PC-9 (cell line): Measurements from ENCODE around the gene METTL16. TPM values are rescaled to one million over a fixed set of nuclear protein-coding genes. Genes with fewer than 3 reads are reported as not detected.

ENCODE experiments used
- BruUV-seq: library from RNA; stranded (reverse); fragments of 400-500 nt; replicated peaks from 2 replicates; lab custom pipeline; 2021; lab: Mats Ljungman, UMichigan
- CTCF ChIA-PET: fragments of 300-600 bp; sonication (Branson Sonifier 250); formaldehyde crosslinking; loops from one replicate; lab custom pipeline; 2022; ENCODE audit warnings: antibody characterized with exemption; lab: Charles Lee
- POLR2A ChIA-PET: fragments of 300-600 bp; sonication (Branson Sonifier 250); formaldehyde crosslinking; loops from one replicate; lab custom pipeline; 2022; ENCODE audit warnings: antibody characterized with exemption; ENCODE audit not compliant: unreplicated experiment; lab: Charles Lee
- DNase-seq, 2 experiments: peaks; one replicate each; pipeline versions ENCODE4 v3.0.0 to v3.0.0-alpha.2; 2015 to 2022; ENCODE audit warnings: mixed read lengths in 1 of 2
- H2AFZ ChIP-seq: fragments of 200-600 bp; sonication (generic); 2 replicates; pipeline ENCODE4 v1.8.1; 2017; ENCODE audit warnings: antibody characterized with exemption
- H3F3A ChIP-seq: fragments of 200-600 bp; sonication (generic); 2 replicates; pipeline ENCODE4 v1.8.1; 2017; ENCODE audit warnings: antibody characterized with exemption, mild to moderate bottlenecking, low read depth; ENCODE audit not compliant: insufficient read depth
- H3K27ac ChIP-seq: fragments of 200-600 bp; sonication (generic); 2 replicates; pipeline ENCODE4 v1.6.1; 2016; ENCODE audit warnings: mixed run types
- H3K27me3 ChIP-seq: fragments of 200-600 bp; sonication (generic); 2 replicates; pipeline ENCODE4 v1.6.1; 2016; ENCODE audit warnings: low read depth, mixed run types; ENCODE audit not compliant: insufficient read depth
- H3K36me3 ChIP-seq: fragments of 200-600 bp; sonication (generic); 2 replicates; pipeline ENCODE4 v1.6.1; 2016; ENCODE audit warnings: low read depth, mixed run types
- H3K4me1 ChIP-seq: fragments of 200-600 bp; sonication (generic); replicated peaks from 2 replicates; pipeline ENCODE4 v1.6.1; 2016; ENCODE audit warnings: mixed run types; ENCODE audit not compliant: insufficient read depth
- H3K4me2 ChIP-seq: fragments of 200-600 bp; sonication (generic); 2 replicates; pipeline ENCODE4 v1.6.1; 2017; ENCODE audit warnings: mixed run types
- H3K4me3 ChIP-seq: fragments of 200-600 bp; sonication (generic); 2 replicates; pipeline ENCODE4 v1.6.1; 2016; ENCODE audit warnings: mixed run types
- H3K79me2 ChIP-seq: fragments of 200-600 bp; sonication (generic); 2 replicates; pipeline ENCODE4 v1.6.1; 2017; ENCODE audit warnings: low read depth, mixed run types
- H3K9me2 ChIP-seq: fragments of 200-600 bp; sonication (generic); 2 replicates; pipeline ENCODE4 v1.8.1; 2017; ENCODE audit warnings: mild to moderate bottlenecking; ENCODE audit not compliant: insufficient read depth
- H3K9me3 ChIP-seq: fragments of 200-600 bp; sonication (generic); 2 replicates; pipeline ENCODE4 v1.8.1; 2016; ENCODE audit warnings: low read depth; ENCODE audit not compliant: insufficient read depth
- H4K20me1 ChIP-seq: fragments of 200-600 bp; sonication (generic); 2 replicates; pipeline ENCODE4 v1.8.1; 2017; ENCODE audit not compliant: insufficient read depth
- EZH2 ChIP-seq: fragments of 200-600 bp; sonication (generic); IDR thresholded peaks from 2 replicates; pipeline ENCODE4 v1.8.0; 2017; ENCODE audit warnings: antibody characterized with exemption, low read depth
- intact Hi-C: fragments of 100-400 bp; cut with micrococcal nuclease; formaldehyde crosslinking; loops from one replicate; pipeline ENCODE4 v1.10.0; 2022; ENCODE audit not compliant: unreplicated experiment
- total RNA-seq: library from RNA; stranded (reverse); gene quantifications from 2 replicates; pipeline ENCODE4 v1.2.3, GENCODE V29; 2021
- TF ChIP-seq, protein P1 (sequence below): fragments of 200-600 bp; sonication (generic); conservative IDR thresholded peaks from 2 replicates; pipeline ENCODE4 v1.6.1; 2017; ENCODE audit warnings: mixed run types, antibody characterized with exemption, mild to moderate bottlenecking, moderate library complexity

The METTL16 gene
- total RNA-seq, 1 experiment from 2014 or later: 46.2 TPM

DNA sequence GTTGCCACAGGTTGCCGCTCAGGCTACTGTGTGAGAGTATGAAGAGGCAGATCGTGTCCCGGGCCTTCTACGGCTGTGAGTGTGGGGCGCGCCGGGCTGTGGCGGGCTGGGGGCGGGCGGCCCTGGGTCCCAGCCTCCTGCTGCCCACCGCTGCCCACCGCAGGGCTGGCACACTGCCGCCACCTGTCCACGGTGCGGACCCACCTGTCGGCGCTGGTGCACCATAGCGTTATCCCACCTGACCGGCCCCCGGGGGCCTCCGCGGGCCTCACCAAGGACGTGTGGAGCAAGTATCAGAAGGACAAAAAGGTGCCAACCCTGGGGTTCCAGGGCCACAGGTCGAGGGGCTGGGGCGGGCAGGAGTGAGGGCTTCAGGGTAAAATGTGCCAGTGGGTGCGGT is 139.5 kb downstream of the METTL16 start:
- Histone ChIP-seq H3K4me1 (no peaks in the 10 kb centered on the region), H3K27me3 (no peaks in the 10 kb centered on the region), H3K4me2 (no peak overlapping the region), H3K9me3 (no peaks in the 10 kb centered on the region), H4K20me1 (no peaks in the 10 kb centered on the region), H3K79me2 (no peaks in the 10 kb centered on the region), H3F3A (no peaks in the 10 kb centered on the region), H2AFZ (no peak overlapping the region), H3K36me3 (no peaks in the 10 kb centered on the region), H3K27ac (no peak overlapping the region), H3K4me3 (no peak overlapping the region), H3K9me2 (no peaks in the 10 kb centered on the region)
- ChIA-PET CTCF (no interaction called here), POLR2A (no interaction called here)
- no TSS peak for BruUV-seq
- DNase-seq: no peak
- TF ChIP-seq, protein P1, sequence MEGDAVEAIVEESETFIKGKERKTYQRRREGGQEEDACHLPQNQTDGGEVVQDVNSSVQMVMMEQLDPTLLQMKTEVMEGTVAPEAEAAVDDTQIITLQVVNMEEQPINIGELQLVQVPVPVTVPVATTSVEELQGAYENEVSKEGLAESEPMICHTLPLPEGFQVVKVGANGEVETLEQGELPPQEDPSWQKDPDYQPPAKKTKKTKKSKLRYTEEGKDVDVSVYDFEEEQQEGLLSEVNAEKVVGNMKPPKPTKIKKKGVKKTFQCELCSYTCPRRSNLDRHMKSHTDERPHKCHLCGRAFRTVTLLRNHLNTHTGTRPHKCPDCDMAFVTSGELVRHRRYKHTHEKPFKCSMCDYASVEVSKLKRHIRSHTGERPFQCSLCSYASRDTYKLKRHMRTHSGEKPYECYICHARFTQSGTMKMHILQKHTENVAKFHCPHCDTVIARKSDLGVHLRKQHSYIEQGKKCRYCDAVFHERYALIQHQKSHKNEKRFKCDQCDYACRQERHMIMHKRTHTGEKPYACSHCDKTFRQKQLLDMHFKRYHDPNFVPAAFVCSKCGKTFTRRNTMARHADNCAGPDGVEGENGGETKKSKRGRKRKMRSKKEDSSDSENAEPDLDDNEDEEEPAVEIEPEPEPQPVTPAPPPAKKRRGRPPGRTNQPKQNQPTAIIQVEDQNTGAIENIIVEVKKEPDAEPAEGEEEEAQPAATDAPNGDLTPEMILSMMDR: no peak
- no peak for TF ChIP-seq EZH2
- intact Hi-C loops: no loop called here

DNA sequence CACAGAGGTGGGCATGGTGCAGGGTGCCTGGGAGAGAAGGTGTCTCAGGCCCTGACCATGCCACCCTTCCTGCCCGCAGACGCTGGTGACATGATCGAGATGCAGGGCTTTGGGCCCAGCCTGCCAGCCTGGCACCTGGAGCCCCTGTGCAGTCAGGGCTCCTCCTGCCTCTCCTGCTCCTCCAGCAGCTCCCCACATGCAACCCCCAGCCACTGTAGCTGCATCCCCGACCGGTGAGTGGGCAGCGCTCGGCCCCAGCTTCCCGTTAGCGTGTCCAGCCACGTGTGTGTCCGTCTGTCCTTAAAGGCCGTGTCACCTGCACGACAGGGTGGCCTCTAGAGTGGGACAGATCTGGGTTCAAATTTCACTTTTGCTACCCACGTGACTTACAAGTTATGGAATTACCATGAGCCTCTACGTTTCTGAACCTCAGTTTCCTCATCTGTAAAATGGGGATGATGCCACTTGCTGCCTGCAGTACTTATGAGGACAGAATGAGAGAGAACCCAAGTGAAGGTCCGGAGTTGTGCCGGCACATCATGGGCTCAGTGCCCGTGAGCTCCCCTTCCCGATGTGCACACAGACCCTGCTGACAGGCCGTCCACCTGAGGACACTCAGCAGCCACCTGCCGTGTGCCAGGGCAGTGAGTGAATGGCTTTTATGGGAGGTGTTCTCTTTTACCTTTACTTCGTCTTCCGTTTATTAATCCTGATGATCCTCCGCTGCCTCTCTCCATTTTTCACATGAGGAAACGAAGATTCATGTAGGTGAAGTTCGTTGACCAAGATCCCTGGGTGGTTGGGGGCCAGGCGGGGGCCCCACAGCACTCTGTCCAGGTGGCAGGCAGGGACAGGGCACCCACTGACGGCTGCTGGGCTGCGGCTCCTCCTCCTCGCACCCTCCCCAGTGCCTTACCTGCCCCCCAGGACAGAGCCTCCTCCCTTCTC is 140.2 kb downstream of the METTL16 start:
- no peak for DNase-seq
- no peak overlapping the region for H3K4me3 ChIP-seq
- no peaks in the 10 kb centered on the region for H3K79me2 ChIP-seq
- no peaks in the 10 kb centered on the region for H3K36me3 ChIP-seq
- H4K20me1 ChIP-seq: no peaks in the 10 kb centered on the region
- TF ChIP-seq EZH2: no peak
- TF ChIP-seq, protein P1: no peak
- H3F3A ChIP-seq: no peaks in the 10 kb centered on the region
- ChIA-PET POLR2A (no interaction called here), CTCF (no interaction called here)
- H3K4me2 ChIP-seq: no peak overlapping the region
- H3K4me1 ChIP-seq: no peaks in the 10 kb centered on the region
- no peaks in the 10 kb centered on the region for H3K9me3 ChIP-seq
- H2AFZ ChIP-seq: no peak overlapping the region
- no peaks in the 10 kb centered on the region for H3K9me2 ChIP-seq
- H3K27me3 ChIP-seq: no peaks in the 10 kb centered on the region
- intact Hi-C loops: no loop called here
- BruUV-seq: no TSS peak
- no peak overlapping the region for H3K27ac ChIP-seq

DNA sequence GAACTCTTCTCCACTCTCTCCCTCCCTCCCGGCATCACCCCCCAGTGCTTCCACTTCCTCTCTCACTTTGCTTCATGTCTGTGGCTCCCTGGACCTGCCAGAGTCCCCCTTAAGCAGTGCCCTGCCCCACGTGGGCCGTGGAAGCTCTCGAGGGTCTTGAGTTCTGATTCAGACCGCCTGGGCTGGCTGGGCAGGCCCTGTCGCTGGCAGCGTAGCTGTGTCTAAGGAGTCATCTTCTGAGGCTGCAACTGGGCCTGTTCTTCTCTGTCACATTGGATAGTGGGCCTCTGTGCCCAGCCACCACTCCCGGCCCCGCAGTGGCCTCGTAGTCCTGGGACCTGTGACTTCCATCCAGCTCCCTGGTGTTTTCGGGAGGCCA is 141.5 kb downstream of the METTL16 start:
- CTCF ChIA-PET: no interaction called here

More for the DNA sequence above, 141.5 kb downstream of the METTL16 start:
- Histone ChIP-seq H3K79me2 (no peaks in the 10 kb centered on the region), H3K9me3 (no peaks in the 10 kb centered on the region), H3K4me2 (no peak overlapping the region), H3K4me3 (no peak overlapping the region), H3K4me1 (no peaks in the 10 kb centered on the region), H4K20me1 (no peaks in the 10 kb centered on the region), H3F3A (no peaks in the 10 kb centered on the region), H3K9me2 (no peaks in the 10 kb centered on the region), H3K27ac (no peak overlapping the region), H3K36me3 (no peaks in the 10 kb centered on the region), H2AFZ (no peak overlapping the region), H3K27me3 (no peaks in the 10 kb centered on the region)
- intact Hi-C loops: no loop called here
- POLR2A ChIA-PET: no interaction called here
- no peak for TF ChIP-seq EZH2
- TF ChIP-seq, protein P1: no peak
- BruUV-seq: no TSS peak
- no peak for DNase-seq
